NOMO-1 (cell line): ENCODE results near the gene PNMT.
"Not testable (repeated sequence)": the region's sequence is repeated elsewhere in the genome, so short reads cannot be mapped to it uniquely, and the experiment has no call there.

Source experiments
- DNase-seq, 2 experiments: peaks; one replicate each; lab custom pipeline; 2025; ENCODE audit not compliant: unreplicated experiment in 2 of 2; lab: John Stamatoyannopoulos, UW

PNMT gene

GRCh38 chr17:39705786-39706348 is 37.6 kb downstream of the PNMT start:
- DNase-seq: no peak

GRCh38 chr17:39706383-39706782 is 38.1 kb downstream of the PNMT start:
- no peak for DNase-seq

DNA sequence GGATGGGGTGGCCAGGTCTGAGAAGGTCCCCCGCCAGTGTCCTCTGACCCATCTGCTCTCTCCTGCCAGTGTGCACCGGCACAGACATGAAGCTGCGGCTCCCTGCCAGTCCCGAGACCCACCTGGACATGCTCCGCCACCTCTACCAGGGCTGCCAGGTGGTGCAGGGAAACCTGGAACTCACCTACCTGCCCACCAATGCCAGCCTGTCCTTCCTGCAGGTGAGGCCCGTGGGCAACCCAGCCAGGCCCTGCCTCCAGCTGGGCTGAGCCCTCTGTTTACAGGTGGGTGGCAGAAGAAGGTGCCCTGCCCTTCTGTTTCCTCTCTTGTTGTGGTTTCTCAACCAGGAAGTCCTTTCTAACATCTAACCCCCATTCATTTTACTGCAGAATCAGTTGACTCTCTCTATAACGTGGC is 38.7 kb downstream of the PNMT start:
- DNase-seq: no peak

GRCh38 chr17:39709319-39709997 is 41.2 kb downstream of the PNMT start:
- no peak for DNase-seq

DNA sequence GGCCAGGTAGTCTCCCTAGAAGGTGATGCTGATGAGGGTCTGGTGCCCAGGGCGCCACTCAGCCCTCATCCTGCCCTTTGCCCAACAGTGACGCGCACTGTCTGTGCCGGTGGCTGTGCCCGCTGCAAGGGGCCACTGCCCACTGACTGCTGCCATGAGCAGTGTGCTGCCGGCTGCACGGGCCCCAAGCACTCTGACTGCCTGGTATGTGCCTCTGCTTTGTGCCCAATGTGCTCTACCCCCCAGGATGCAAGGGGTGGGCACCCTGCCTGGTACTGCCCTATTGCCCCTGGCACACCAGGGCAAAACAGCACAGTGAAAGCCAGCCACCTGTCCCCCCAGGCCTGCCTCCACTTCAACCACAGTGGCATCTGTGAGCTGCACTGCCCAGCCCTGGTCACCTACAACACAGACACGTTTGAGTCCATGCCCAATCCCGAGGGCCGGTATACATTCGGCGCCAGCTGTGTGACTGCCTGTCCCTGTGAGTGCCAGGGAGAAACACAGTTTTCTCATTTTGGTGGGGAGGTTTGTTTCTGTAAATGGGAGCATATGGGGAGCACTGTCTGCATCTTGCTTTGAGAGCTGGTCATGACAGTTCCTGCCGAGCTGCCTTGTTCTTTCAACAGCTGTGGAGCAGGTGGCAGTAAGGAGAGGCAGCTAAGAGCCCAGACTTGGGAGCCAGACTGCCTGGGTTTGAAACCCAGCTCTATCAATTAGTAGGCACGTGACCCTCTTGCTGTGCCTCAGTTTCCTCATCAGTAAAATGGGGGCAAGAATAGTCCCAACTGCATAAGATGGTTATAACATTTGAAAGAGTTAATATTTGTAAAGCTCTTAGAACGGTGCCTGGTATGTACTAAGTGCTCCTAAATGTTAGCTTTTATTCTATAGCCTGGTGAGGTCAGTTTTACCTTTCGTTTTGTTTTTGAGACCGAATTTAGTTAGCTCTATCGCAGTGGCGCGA is 42.0 kb downstream of the PNMT start:
- DNase-seq: no peak

GRCh38 chr17:39711071-39711470 is 42.8 kb downstream of the PNMT start:
- not testable (repeated sequence) for DNase-seq

DNA sequence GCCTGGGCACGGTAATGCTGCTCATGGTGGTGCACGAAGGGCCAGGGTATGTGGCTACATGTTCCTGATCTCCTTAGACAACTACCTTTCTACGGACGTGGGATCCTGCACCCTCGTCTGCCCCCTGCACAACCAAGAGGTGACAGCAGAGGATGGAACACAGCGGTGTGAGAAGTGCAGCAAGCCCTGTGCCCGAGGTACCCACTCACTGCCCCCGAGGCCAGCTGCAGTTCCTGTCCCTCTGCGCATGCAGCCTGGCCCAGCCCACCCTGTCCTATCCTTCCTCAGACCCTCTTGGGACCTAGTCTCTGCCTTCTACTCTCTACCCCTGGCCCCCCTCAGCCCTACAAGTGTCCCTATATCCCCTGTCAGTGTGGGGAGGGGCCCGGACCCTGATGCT is 43.6 kb downstream of the PNMT start:
- DNase-seq: no peak

DNA sequence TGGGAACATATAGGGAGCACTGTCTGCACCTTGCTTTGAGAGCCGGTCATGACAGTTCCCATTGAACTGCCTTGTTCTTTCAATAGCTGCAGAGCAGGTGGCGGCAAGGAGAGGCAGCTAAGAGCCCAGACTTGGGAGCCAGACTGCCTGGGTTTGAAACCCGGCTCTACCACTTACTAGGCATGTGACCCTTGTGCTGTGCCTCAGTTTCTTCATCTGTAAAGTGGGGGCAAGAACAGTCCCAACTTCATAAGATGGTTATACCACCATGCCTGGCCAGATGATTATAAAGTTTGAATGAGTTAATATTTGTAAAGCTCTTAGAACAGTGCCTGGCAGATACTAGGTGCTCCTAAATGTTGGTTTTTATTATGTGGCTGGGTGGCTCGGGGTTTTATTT is 46.0 kb downstream of the PNMT start:
- DNase-seq: no peak

GRCh38 chr17:39715375-39716072 is 47.3 kb downstream of the PNMT start:
- no peak for DNase-seq

- no peak for DNase-seq
Measured at GRCh38 chr17:39716073-39716818, 48.0 kb downstream of the PNMT start.

GRCh38 chr17:39716879-39717536 is 48.8 kb downstream of the PNMT start:
- no peak for DNase-seq

DNA sequence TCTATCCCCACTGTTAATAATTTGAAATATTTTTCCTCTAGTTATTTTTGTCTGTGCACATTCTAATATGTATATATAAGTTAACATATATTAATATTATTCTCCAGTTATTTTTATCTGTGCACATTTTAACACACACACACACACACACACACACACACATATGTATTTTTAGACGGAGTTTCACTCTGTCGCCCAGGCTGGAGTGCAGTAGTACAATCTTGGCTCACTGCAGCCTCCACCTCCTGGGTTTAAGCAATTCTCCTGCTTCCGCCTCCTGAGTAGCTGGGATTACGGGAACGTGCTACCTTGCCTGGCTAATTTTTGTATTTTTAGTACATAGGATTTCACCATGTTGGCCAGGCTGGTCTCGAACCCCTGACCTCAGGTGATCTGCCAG is 49.4 kb downstream of the PNMT start:
- DNase-seq: no peak

DNA sequence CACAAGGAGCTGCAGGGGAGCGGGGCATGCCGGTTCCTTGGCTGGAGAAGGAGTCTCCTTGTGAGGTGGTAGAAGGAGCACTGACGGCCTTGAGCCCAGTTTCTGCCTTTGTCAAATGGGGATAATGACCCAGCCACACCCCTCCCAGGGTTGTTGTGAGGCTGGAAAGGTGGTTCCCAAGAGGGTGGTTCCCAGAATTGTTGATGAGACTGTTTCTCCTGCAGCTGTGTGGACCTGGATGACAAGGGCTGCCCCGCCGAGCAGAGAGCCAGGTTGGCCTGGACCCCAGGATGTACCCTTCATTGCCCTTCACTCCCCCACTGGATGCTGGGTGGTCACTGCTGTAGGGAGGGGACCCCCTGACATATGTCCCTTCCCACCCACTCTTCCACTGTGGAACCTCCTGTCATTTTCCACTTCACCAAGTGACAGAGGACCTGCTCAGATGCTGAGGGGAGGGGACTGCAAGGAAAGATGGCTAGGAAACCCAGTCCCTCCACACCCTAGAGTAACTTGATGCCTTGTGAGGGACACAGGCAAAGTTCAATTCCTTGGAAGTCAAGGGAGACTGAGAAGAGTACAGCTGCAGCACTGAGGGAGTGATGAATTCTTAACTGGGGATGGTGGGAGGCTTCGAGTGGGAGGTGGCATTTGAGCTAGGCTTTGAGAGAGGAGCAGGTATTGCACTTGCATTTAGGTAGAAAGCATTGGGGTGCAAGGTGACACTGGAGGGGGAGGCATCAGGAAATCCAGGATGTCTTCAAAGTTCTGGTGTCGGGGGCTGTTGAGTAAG is 51.5 kb downstream of the PNMT start:
- no peak for DNase-seq
